GM12874 (cell line): ENCODE measurements around the gene RPGRIP1.

Source experiments
- TF ChIP-seq, protein P1 (sequence below): IDR thresholded peaks from 2 replicates; pipeline ENCODE4 v1.5.1; 2011; ENCODE audit warnings: low read depth, mild to moderate bottlenecking, control low read depth, low read length, moderate library complexity; ENCODE audit not compliant: insufficient read depth

The RPGRIP1 gene

DNA sequence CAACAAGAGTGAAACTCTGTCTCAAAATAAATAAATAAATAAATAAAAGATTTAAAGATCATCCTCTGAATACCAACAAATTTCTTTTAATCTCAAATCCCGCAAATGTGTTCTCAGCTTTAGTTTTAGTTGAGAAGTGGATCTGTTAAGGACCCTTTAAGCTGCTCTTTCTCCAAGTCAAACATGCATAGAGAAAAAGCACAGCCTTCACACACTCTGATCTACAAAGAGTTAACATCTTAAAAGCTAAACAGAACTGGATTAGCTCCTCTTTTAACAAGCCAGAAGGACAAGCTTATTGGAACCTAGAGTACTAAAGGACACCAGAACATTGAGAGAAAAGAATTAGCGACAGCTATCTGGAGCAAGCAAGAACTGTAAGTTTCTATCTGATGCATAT lies at the start of gene RPGRIP1:
Gene RPGRIP1 (plus strand): TSS at position 301 of the 400 bp plus-strand sequence. CDS start 7,894 bp downstream, outside the sequence.
- TF ChIP-seq, protein P1, sequence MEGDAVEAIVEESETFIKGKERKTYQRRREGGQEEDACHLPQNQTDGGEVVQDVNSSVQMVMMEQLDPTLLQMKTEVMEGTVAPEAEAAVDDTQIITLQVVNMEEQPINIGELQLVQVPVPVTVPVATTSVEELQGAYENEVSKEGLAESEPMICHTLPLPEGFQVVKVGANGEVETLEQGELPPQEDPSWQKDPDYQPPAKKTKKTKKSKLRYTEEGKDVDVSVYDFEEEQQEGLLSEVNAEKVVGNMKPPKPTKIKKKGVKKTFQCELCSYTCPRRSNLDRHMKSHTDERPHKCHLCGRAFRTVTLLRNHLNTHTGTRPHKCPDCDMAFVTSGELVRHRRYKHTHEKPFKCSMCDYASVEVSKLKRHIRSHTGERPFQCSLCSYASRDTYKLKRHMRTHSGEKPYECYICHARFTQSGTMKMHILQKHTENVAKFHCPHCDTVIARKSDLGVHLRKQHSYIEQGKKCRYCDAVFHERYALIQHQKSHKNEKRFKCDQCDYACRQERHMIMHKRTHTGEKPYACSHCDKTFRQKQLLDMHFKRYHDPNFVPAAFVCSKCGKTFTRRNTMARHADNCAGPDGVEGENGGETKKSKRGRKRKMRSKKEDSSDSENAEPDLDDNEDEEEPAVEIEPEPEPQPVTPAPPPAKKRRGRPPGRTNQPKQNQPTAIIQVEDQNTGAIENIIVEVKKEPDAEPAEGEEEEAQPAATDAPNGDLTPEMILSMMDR = no peak

DNA sequence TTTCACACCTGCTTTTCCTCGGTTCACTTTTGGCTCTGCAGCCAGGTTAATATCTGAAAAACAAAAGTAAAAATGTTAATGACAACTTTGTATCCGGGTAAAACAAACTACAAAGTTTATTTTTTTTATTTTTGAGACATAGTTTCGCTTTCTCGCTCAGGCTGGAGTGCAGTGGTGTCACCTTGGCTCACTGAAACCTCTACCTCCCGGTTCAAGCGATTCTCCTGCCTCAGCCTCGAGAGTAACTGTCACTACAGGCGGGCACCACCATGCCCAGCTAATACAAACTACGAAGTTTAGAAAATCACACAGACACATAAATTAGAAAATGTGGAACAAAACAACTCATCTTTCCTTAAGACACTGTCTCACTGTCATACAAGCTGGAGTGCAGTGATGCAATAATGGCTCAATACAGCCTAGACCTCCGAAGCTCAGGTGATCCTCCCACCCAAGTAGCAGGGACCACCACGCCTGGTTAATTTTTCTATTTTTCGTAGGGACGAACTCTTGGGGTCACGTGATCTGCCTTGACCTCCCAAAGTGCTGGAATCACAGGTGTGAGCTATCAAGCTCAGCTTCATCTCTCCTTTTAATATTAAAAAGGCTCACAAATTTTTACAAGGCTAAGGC lies 48.7 kb upstream of the RPGRIP1 start:
- TF ChIP-seq, protein P1 = no peak

DNA sequence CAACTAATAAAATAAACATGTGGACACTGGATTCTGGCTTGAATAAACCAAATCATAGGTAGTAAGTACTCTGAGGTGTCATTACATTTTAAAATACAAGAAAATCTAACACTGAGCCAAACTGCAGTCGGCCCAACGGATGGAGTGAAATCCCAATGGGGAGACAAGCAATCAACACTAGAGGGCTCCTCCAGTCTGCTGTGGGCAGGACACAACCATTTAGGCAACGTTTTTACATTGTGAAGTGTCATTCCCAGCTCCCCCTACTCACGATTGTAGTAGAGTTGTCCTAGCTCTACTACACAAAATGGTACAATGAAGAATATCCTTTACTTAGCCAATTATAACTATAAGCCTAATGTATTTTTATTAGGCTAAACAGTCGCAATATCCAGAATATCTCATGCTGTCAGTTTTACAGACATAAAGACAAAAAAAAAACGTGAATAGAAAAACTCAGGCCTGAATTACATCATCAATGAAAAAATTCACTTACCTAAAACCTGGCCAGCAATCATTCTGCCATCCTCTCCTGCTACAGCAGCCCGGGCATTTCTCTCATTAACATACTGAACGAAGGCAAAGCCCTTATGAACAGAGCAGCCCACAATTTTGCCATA lies 46.3 kb upstream of the RPGRIP1 start:
- TF ChIP-seq, protein P1 = no peak

DNA sequence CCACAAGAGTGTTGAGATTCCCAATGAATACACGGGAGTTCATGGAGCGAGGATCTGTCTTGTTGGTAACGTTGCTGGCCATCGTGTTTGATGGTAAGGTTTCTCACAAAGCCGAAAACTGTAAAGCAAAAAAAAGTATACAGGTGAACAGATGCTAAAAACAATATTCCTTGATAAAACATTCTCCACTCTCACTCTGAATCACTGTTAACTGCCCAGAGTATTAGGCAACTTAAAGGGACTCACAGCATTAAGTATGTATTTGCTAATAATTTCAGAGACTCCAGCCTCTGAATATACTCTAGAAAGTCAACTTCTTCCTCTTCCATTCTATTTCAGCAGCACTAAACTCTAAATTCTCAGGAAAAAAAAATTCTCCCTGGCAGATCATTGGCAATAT lies 45.8 kb upstream of the RPGRIP1 start:
- TF ChIP-seq, protein P1 = no peak

DNA sequence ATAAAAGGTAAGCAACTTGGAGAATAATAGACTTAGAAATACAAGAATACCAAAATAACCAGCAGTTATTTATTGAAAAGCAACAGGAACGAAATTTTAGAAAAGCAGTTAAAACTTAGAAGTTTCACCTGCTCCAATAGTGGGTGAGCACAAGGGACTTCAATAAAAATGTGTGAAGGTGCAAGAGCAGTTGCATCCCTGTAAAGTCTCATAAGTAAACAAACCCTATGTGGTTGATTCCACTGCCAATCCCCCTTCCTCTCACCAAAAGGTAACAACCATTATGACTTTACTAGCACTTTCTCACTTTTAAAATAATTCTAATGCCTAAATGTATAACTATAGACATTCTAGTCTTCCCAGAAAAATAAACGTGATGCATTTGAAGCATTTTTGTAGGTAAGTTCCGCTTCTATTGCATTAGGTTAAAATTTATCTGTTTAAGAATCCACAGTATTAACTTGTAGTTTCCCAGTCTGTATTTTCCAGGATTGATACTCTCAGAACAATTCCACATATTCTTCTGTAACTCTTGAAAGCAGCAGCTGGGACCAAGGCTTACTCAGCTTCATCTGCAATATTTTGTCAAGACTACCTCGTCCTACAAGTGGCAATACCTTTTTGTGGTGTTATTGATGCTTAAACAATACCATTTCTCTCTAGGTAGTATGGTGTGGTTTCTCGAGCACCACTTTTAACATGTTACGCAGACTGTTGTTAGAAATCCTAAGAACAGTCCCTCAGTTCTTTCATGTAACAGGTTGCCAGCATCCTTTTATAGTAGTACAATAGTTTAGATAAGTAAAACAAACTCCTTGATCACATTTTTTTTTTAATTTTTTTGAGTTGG lies 42.7 kb upstream of the RPGRIP1 start:
- TF ChIP-seq, protein P1 = no peak

DNA sequence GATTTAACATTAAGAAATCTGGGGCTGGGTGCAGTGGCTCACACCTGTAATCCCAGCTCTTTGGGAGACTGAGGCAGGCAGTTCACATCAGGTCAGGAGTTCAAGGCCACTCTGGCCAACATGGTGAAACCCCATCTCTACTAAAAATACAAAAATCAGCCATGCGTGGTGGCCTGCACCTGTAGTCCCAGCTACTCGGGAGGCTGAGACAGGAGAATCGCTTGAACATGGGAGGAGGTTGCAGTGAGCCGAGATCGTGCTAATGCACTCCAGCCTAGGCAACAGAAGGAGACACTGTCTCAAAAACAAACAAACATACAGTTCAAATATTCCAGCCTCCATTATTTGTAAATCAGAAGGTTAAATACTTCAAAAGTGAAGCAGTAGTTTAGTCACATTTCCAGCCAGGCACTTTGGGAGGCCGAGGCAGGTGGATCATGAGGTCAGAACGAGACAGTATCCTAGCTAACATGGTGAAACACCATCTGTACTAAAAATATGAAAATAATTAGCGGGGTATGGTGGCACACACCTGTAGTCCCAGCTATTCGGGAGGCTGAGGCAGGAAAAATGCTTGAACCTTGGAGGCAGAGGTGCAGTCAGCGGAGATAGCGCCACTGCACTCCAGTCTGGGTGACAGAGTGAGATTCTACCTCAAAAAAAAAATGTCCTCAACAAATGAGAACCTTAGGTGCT lies 40.9 kb upstream of the RPGRIP1 start:
- TF ChIP-seq, protein P1 = no peak

DNA sequence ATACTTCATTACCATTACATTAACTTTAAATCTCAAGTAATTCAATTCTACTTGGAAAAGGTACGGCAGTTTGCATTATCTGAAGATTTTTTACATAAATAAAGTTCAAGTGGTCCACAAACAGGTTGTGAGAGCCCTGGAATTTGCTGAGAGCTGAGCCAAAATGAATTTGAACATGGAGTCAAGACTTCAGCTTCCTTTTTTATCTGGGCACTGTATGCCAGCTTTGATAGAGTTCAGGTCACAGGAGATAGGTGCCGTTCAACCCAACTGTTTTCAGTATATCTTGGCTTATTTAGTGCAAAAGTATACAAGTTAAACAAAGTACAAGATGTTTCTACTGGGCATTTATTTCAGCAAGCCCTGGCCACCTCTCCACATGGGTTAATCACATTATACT lies 39.5 kb upstream of the RPGRIP1 start:
- TF ChIP-seq, protein P1 = no peak
